GM18505 (cell line): ENCODE measurements around the gene SPINK5.

ENCODE experiments used
- ATAC-seq: cut with Tn5 transposase; IDR thresholded peaks from one replicate; pipeline ENCODE4 v1.9.1; 2021; ENCODE audit not compliant: unreplicated experiment
- POLR2A ChIP-seq: IDR thresholded peaks from 4 replicates; pipeline ENCODE4 v1.6.1; 2011; ENCODE audit warnings: borderline replicate concordance; ENCODE audit not compliant: insufficient read depth, insufficient read length; ENCODE audit errors: extremely low read depth

Gene SPINK5

DNA sequence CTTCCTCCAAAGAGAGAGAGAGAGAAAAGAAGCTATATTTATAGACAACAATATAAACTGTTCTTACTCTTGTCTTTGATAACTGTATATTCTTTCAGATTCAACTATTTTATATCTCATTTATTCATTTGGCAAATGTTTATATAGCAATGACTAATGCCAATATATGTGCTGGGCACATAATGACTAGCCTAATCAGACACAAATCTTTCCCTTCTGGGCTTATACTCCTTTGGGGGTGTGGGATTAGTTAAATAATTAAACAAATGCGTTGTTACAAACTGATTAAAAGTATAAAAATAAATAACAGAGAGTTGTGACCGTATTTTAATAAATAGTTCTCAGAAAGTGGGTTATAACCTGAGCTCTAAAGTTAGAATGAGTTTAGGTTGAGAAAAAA, 108.6 kb downstream of the SPINK5 start:
- no peak for ATAC-seq
- TF ChIP-seq POLR2A: no peak

DNA sequence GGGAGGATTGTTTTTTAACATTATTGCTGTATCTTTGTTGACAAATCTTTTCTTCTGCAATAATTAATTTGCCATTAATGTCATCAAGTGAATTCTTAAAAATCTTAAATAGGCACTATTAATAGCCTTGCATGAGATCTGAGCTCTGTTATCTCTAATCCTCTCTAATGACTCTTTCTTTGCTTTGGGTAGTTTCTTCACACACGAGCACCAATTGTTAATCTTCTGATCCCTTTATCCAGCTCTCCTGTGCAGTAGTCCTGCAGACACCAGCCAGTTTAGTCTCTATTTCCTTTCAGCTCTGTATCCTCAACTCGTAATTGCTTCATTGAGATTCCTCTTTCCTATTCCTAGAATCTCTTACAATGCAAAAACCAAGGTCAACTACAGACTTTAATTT, 112.7 kb downstream of the SPINK5 start:
- no peak for TF ChIP-seq POLR2A
- ATAC-seq: no peak

DNA sequence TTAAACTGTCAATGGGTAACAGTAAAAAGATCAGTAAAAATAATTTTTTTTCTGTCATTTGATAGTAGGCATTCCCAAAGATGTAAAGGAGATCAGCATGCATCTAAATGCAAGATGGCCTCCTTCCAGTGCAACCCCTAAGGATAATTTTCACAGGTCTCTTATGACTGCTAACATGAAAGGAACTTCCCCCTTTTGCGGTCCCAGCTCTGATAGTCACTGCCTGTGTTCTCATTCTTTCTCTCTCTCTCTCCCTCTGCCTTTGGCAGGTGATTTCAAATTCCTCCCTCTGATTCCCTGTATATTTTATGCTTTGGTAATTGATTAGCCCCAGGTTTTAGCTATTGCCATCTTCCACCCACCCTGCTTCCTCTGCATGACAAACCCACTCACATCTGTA, 113.4 kb downstream of the SPINK5 start:
- TF ChIP-seq POLR2A: no peak
- no peak for ATAC-seq

DNA sequence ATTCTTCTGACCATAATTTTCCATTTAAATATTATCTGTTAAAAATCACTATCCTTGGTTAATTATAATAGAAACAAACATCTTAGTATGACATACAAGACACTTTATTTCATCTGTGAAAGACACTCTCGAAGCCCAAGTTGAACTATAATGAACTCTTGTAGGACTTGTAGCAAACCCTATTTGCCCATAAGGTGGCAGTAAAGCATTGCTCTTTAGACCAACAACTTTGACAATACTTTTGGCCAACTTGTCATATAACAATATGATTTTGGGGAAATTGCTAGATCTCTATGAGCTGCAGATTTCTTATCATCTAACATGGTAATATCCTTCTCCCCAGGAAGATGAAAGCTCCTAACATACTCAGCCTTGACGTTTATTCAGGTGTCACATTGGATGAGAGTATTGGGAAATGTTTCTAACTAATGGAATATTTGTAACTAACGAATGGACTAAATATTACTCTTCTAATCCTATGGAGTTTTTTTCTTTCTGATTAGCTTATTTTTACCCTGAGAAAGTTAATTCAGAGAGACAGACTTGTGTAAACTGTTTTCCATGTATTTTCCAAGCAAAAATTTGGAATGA, 115.5 kb downstream of the SPINK5 start:
- peak; percentile 71 for ATAC-seq
- TF ChIP-seq POLR2A: no peak

DNA sequence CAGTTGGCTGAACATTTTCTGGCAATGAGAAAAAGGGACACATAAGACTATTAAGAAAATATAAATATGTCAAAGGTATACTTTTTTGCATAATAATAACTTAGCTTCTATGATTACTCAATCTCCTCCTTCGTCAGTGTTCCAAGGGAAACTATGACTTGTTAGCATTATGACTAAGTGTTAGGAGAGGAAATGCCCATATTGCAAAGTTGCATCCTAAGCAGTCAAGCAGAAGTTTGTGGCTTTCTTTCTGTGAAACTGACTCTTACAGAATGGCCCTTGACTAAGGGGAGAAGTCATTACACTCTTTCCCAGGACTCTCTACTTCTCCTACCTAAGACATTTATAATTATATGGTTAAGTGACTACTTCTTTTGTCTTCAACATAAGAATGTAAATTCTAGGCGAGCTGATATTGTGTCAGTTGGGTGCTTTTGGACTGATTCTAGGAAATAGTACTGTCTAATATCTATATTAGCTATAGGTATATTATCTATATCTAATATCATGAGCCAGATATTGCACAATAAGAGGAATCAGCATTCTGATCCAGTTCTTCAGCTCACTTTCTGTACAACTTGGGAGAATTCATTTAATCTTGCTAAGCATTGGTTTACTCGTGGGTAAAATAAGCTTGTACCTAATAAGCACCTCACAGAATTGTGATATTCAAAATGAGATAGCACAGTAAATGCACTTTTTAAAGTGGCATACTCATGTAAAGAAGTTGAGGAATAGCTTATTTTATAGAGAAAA, 122.6 kb downstream of the SPINK5 start:
- no peak for ATAC-seq
- no peak for TF ChIP-seq POLR2A
